GM03348 (cell line): ENCODE measurements around the gene SREK1IP1.

Source experiments
- DNase-seq: peaks from one replicate; pipeline ENCODE4 v3.0.0; 2012; ENCODE audit warnings: low spot score

SREK1IP1 gene

GRCh38 chr5:64768358-64769312 is at the start of gene SREK1IP1, which contains the start of gene CWC27:
SREK1IP1 (minus strand) TSS chr5:64768691; CDS start chr5:64768517, 174 bp downstream.
CWC27 (plus strand) TSS chr5:64768930; CDS start chr5:64769147, 217 bp downstream.
- peak; percentile 89 for DNase-seq

GRCh38 chr5:64818245-64818644 is 49.8 kb upstream of the SREK1IP1 start:
- no peak for DNase-seq

- DNase-seq, result no peak
Measured at GRCh38 chr5:64814073-64814472, 45.6 kb upstream of the SREK1IP1 start.

- peak; percentile 47 for DNase-seq
Measured at GRCh38 chr5:64811050-64811640, 42.7 kb upstream of the SREK1IP1 start.

- no peak for DNase-seq
Measured at GRCh38 chr5:64807520-64807919, 39.0 kb upstream of the SREK1IP1 start.

- no peak for DNase-seq
Measured at GRCh38 chr5:64806537-64806936, 38.0 kb upstream of the SREK1IP1 start.

GRCh38 chr5:64800926-64801325 is 32.4 kb upstream of the SREK1IP1 start:
- DNase-seq, result no peak

- DNase-seq, result no peak
Measured at GRCh38 chr5:64796301-64796700, 27.8 kb upstream of the SREK1IP1 start.

- DNase-seq, result no peak
Measured at GRCh38 chr5:64794053-64794770, 25.7 kb upstream of the SREK1IP1 start.

GRCh38 chr5:64792469-64792868 is 24.0 kb upstream of the SREK1IP1 start:
- no peak for DNase-seq

GRCh38 chr5:64790210-64790609 is 21.7 kb upstream of the SREK1IP1 start:
- DNase-seq, result no peak

GRCh38 chr5:64789457-64789856 is 21.0 kb upstream of the SREK1IP1 start:
- DNase-seq, result no peak

GRCh38 chr5:64788156-64788555 is 19.7 kb upstream of the SREK1IP1 start:
- DNase-seq, result no peak

- DNase-seq, result no peak
Measured at GRCh38 chr5:64786372-64786771, 17.9 kb upstream of the SREK1IP1 start.

GRCh38 chr5:64784451-64785025 is 16.0 kb upstream of the SREK1IP1 start:
- peak; percentile 61 for DNase-seq

- DNase-seq, result no peak
Measured at GRCh38 chr5:64775291-64775690, 6.8 kb upstream of the SREK1IP1 start.

GRCh38 chr5:64773533-64773932 is 5.0 kb upstream of the SREK1IP1 start:
- DNase-seq, result no peak

GRCh38 chr5:64771736-64772135 is 3.2 kb upstream of the SREK1IP1 start:
- DNase-seq, result no peak

- DNase-seq, result no peak
Measured at GRCh38 chr5:64769855-64770254, 1.4 kb upstream of the SREK1IP1 start.

GRCh38 chr5:64767959-64768357 is 533 bp downstream of the SREK1IP1 start:
- DNase-seq, result no peak

- DNase-seq, result no peak
Measured at GRCh38 chr5:64766941-64767340, 1.6 kb downstream of the SREK1IP1 start.
